ENCODE results near the gene LIME1. TPM values are rescaled to one million over a fixed set of nuclear protein-coding genes. Genes with fewer than 3 reads are reported as not detected.

The LIME1 gene
- total and polyA plus RNA-seq, 9 of the 15 experiments (the other 6 are each of a cell fraction or from before 2014, with no cell fraction given): 0.11 to 17.1 (median 2.8) TPM; not detected in 2

DNA sequence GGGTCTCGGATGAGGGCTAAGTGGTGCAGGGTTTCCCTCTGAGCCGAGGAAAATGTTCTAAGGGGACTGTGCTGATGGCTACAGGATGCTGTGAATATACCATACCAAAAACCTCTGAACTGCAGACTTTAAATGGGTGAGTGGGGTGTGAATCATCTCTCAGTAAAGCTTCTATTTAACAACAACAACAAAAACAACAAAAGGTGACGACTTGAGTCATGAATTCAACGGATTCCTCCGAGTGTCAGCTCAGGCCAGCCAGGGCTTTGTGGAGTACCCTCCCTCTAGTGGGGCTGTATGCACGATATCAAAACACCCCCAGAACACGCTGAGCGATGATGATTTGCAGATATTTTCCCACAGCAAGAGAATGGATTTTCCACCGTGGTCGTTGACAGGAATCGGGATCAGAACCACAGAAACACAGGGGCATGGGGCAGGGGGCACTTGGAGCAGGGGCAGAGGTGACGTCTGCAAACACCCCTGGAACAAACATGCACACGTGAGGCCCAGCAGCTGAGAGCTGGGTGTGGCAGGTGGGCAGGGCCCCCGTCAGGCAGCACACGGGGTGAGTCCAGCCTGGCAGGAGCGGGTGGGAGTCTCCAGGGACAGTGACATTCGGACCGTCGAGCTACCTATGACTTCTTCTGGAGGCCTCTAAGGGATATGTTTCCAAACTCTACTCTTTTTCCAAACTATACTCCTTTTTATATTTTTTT is 41.7 kb downstream of the LIME1 start:
- TF ChIP-seq PRMT5 (CRISPR knock-in tag; IDR thresholded peaks at IDR 0.05): no peak
- TF ChIP-seq ZNF79 (CRISPR knock-in tag; IDR thresholded peaks at IDR 0.05; ENCODE audit: low read depth): no peak
- TF ChIP-seq, protein P1, sequence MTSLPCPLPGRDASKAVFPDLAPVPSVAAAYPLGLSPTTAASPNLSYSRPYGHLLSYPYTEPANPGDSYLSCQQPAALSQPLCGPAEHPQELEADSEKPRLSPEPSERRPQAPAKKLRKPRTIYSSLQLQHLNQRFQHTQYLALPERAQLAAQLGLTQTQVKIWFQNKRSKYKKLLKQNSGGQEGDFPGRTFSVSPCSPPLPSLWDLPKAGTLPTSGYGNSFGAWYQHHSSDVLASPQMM (CRISPR knock-in tag; IDR thresholded peaks at IDR 0.05): no peak
- no peak for TF ChIP-seq SAP30 (IDR thresholded peaks at IDR 0.05; ENCODE audit: borderline replicate concordance, insufficient read depth, low read depth, low read length, poor library complexity, severe bottlenecking)
- TF ChIP-seq, protein P2, sequence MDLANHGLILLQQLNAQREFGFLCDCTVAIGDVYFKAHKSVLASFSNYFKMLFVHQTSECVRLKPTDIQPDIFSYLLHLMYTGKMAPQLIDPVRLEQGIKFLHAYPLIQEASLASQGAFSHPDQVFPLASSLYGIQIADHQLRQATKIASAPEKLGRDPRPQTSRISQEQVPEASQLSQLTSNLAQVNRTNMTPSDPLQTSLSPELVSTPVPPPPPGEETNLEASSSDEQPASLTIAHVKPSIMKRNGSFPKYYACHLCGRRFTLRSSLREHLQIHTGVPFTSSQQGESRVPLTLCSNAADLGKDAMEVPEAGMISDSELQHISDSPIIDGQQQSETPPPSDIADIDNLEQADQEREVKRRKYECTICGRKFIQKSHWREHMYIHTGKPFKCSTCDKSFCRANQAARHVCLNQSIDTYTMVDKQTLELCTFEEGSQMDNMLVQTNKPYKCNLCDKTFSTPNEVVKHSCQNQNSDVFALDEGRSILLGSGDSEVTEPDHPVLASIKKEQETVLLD (IDR thresholded peaks at IDR 0.05): no peak
- TF ChIP-seq, protein P3, sequence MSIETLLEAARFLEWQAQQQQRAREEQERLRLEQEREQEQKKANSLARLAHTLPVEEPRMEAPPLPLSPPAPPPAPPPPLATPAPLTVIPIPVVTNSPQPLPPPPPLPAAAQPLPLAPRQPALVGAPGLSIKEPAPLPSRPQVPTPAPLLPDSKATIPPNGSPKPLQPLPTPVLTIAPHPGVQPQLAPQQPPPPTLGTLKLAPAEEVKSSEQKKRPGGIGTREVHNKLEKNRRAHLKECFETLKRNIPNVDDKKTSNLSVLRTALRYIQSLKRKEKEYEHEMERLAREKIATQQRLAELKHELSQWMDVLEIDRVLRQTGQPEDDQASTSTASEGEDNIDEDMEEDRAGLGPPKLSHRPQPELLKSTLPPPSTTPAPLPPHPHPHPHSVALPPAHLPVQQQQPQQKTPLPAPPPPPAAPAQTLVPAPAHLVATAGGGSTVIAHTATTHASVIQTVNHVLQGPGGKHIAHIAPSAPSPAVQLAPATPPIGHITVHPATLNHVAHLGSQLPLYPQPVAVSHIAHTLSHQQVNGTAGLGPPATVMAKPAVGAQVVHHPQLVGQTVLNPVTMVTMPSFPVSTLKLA (conservative IDR thresholded peaks at IDR 0.05): 0 out of 4 replicates have a peak, but pooled peaks of 1 of the 2 experiments have one; percentile 38
- peak; percentile 24; the same call in 1 of the 2 replicates for TF ChIP-seq ZBTB7A (IDR thresholded peaks at IDR 0.05; ENCODE audit: borderline replicate concordance, control insufficient read depth, low read depth, low read length)
- 0 out of 4 replicates have a peak, but pooled peaks of 1 of the 2 experiments have one; percentile 10 for TF ChIP-seq SIN3A (IDR thresholded peaks at IDR 0.05; ENCODE audit: borderline replicate concordance in 2 of 2, control insufficient read depth in 1 of 2, low read depth in 2 of 2, low read length in 2 of 2)
- TF ChIP-seq, protein P4, sequence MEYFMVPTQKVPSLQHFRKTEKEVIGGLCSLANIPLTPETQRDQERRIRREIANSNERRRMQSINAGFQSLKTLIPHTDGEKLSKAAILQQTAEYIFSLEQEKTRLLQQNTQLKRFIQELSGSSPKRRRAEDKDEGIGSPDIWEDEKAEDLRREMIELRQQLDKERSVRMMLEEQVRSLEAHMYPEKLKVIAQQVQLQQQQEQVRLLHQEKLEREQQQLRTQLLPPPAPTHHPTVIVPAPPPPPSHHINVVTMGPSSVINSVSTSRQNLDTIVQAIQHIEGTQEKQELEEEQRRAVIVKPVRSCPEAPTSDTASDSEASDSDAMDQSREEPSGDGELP (CRISPR knock-in tag; IDR thresholded peaks at IDR 0.05; ENCODE audit: borderline replicate concordance): peak; percentile 46; the same call in 1 of the 2 replicates
- TF ChIP-seq ZNF316 (IDR thresholded peaks at IDR 0.05): peak; percentile 2; the same call in 1 of the 2 replicates
- H3K4me1 ChIP-seq (replicated peaks in 1 of 2; ENCODE audit: control insufficient read depth in 2 of 2, insufficient read depth in 2 of 2, low read length in 2 of 2): peaks cover 6 to 39% of the 10 kb centered on the region in 2 experiments; a peak in 4 of 5 replicates
- no peak for ATAC-seq
- no peak overlapping the region for H2AFZ ChIP-seq (ENCODE audit: low read depth, low read length)
- no peaks in the 10 kb centered on the region; the same call in 1 of the 2 replicates for H4K20me1 ChIP-seq (replicated peaks; ENCODE audit: control insufficient read depth, insufficient read depth, low read length)
- no peaks in the 10 kb centered on the region for H3K27me3 ChIP-seq (ENCODE audit: control insufficient read depth in 2 of 2, insufficient read depth in 2 of 2, low read length in 2 of 2)
- H3K9me1 ChIP-seq (ENCODE audit: control insufficient read depth, insufficient read depth, low read length): no peaks in the 10 kb centered on the region
- no TSS peak for BruUV-seq (replicated peaks)
- H3K4me3 ChIP-seq: no peak overlapping the region
- POLR2A ChIA-PET: interaction anchor here (0.6 to 1.5 kb wide), 5 partner anchors 8 to 37 kb away, joined by 3 to 4 read pairs (median 3); no protein-coding TSS in a partner anchor
- DNase-seq (ENCODE audit: extremely low read depth in 1 of 4, low spot score in 3 of 4): no peak
- in situ Hi-C loops (cut with MboI): no loop called here
- H3K4me2 ChIP-seq (ENCODE audit: insufficient read depth, low read length): no peak overlapping the region
- intact Hi-C loops (cut with micrococcal nuclease): no loop called here
- peak; percentile 66 for FAIRE-seq
- H3K9ac ChIP-seq (ENCODE audit: insufficient read depth in 1 of 2, low read depth in 2 of 2, low read length in 2 of 2): peak overlapping the region in 1 of 2 experiments; percentile 72; a peak in 1 of 4 replicates
- no peaks in the 10 kb centered on the region for H3K79me2 ChIP-seq (ENCODE audit: control insufficient read depth, insufficient read depth, low read length)
- CTCF ChIA-PET (ENCODE audit: low intra/inter-chr PET ratio): no interaction called here
- WGBS (ENCODE audit: insufficient coverage, low coverage, missing lambda C conversion rate): 14% methylated on average over 14 of the region's 19 CpGs
- H3K27ac ChIP-seq (ENCODE audit: extremely low read depth, low read depth, low read length): no peak overlapping the region
- no peaks in the 10 kb centered on the region for H3K9me3 ChIP-seq (replicated peaks; ENCODE audit: control insufficient read depth, insufficient read depth, low read depth, low read length)
- no peaks in the 10 kb centered on the region for H3K36me3 ChIP-seq (ENCODE audit: control insufficient read depth, insufficient read depth, low read length)
